NCI-H748 (cell line): ENCODE data around the gene ZNF467.
A peak's percentile ranks its signal among the peaks of the same experiment; 100 is the strongest.

Experiments
- DNase-seq: peaks from one replicate; lab custom pipeline; 2025; ENCODE audit not compliant: unreplicated experiment; lab: John Stamatoyannopoulos, UW

Gene ZNF467

DNA sequence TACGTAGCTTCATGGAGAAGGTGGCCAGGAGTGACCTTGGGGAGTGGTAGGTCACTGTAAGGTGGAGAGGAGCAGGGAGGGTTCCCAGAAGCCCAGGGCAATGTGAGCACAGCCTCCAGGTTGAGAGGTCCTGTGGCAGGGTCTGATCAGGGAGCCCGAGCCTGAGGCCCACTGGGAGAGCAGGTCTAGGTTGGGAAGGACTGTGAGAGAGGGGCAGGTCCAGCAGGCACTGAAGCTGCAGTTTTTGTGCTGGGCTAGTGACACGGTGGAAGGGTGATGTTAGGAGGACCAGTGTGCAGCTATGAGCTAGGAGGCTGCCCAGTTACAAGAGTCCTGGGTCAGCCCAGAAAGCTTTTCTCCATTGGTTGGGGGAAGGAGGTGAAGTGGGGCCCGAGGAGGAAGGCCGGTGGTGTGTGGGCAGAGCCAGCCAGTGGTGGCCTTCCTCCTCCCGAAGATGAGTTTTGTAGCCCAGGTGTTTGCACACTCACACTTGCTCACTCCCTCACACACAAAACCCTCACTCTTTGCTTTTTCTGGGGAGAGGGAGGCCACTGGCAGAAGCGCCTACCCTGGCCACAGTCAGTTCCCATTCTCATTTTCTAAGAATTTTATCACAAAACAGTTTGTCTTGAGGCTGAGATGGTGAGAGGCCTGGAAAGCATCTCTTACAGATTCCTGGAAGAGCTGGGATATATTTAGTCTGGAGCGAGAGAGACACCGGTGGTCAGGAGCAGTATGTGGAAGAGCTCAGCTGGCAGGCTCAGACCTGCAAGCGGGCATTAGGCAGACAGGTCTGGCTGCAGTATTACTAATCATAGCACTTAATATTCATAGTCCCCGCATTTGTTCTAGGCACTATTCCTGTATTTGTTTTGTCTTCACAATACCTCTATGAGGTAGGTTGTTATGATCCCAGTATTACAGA lies 57.1 kb downstream of the ZNF467 start:
- no peak for DNase-seq

DNA sequence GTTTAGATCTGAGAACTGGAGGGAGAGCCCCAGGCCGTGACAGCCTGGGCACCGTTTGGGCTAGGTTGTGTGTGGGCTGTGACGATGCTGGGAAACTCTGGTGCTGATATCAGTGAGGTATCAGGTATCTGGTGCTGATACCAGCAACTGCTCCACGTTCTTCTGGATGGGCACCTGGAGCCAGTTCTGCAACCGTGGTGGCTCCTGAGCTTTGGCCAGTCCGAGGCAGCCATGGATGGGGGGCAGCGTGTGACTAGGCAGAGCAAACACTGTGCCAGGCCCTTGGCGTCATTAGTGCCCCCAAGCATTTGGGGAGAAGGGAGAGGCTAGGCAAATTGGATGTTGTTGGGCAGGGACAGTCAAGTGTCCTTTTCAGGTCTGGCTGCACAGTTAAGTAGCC lies 57.9 kb downstream of the ZNF467 start:
- peak; percentile 24 for DNase-seq

DNA sequence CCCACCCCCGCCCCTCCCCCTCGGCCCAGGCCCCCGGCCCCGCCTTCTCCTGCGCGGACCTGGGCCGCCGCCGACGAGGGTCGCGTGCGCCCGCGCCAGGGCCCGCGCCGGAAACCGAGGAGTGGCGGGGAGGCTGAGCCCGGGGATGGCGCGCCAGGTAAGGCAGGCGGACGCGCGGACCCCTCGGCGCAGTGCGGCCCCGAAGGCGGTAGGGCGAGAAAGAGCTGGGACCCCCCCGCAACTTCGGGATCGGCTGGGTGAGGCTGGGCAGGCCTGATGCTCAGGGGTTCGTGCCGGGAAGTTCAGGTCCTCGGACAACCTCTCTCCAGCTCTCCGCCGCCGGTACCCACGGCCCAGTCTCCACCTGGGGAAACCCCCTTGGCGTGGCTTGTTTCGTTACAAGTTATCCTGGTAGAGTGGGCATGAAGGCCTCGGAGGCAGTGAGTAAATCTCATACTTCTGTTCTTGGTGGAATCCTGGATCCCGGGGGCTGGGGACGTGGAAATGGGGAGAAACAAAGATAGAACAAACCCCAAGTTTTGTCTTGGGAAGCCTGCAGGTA lies 58.4 kb downstream of the ZNF467 start:
- DNase-seq, result no peak
